Activated T-helper 9 cell treated with anti-CD3 and anti-CD28 coated beads, Interleukin-2, amount 50 U/mL, for 16 hours (primary cell): ENCODE results near the gene SLC36A3.

Experiments
- DNase-seq: peaks from one replicate; pipeline ENCODE4 v3.0.0-alpha.2; 2020; ENCODE audit warnings: low read depth

The SLC36A3 gene

GRCh38 chr5:151298063-151298855 is 5.3 kb downstream of the SLC36A3 start:
- DNase-seq, result no peak

- DNase-seq, result no peak
These were observed 6.6 kb downstream of the SLC36A3 start for GRCh38 chr5:151296974-151297373.

- no peak for DNase-seq
These were observed 7.1 kb downstream of the SLC36A3 start for GRCh38 chr5:151296478-151296830.

GRCh38 chr5:151295791-151296477 is 7.6 kb downstream of the SLC36A3 start:
- no peak for DNase-seq

- DNase-seq, result no peak
These were observed 8.4 kb downstream of the SLC36A3 start for GRCh38 chr5:151295138-151295537.

GRCh38 chr5:151293624-151294023 is 9.9 kb downstream of the SLC36A3 start:
- DNase-seq, result no peak

- DNase-seq, result no peak
These were observed 15.4 kb downstream of the SLC36A3 start for GRCh38 chr5:151288180-151288579.

- no peak for DNase-seq
These were observed 17.3 kb downstream of the SLC36A3 start for GRCh38 chr5:151286246-151286645.

- no peak for DNase-seq
These were observed 17.9 kb downstream of the SLC36A3 start for GRCh38 chr5:151285683-151286082.

GRCh38 chr5:151284392-151284967 is 19.1 kb downstream of the SLC36A3 start:
- no peak for DNase-seq

- no peak for DNase-seq
These were observed 20.3 kb downstream of the SLC36A3 start for GRCh38 chr5:151283120-151283825.

- no peak for DNase-seq
These were observed 22.4 kb downstream of the SLC36A3 start for GRCh38 chr5:151281001-151281639.

GRCh38 chr5:151280443-151280842 is 23.1 kb downstream of the SLC36A3 start:
- no peak for DNase-seq

GRCh38 chr5:151278845-151279244 is 24.7 kb downstream of the SLC36A3 start:
- DNase-seq, result no peak

- no peak for DNase-seq
These were observed 27.8 kb downstream of the SLC36A3 start for GRCh38 chr5:151275803-151276202.

GRCh38 chr5:151274666-151275065 is 28.9 kb downstream of the SLC36A3 start:
- no peak for DNase-seq

- DNase-seq, result no peak
These were observed 32.2 kb downstream of the SLC36A3 start for GRCh38 chr5:151271336-151271735.

- DNase-seq, result no peak
These were observed 33.0 kb downstream of the SLC36A3 start for GRCh38 chr5:151270599-151270998.

- DNase-seq, result no peak
These were observed 35.9 kb downstream of the SLC36A3 start for GRCh38 chr5:151267491-151268260.

GRCh38 chr5:151264113-151264512 is 39.5 kb downstream of the SLC36A3 start:
- no peak for DNase-seq

- DNase-seq, result no peak
These were observed 41.0 kb downstream of the SLC36A3 start for GRCh38 chr5:151262532-151262931.
